SK-N-SH (cell line): Measurements from ENCODE around the gene ALAS1. TPM values are rescaled to one million over a fixed set of nuclear protein-coding genes. Genes with fewer than 3 reads are reported as not detected.

ENCODE experiments used
- CTCF ChIA-PET: fragments of 300-600, 350-600 bp; formaldehyde crosslinking; extraction: SDS; loops from one replicate; lab custom pipeline; 2021; lab: Yijun Ruan, JAX
- POLR2A ChIA-PET: fragments of 350-600 bp; sonication (Branson Sonifier 250); formaldehyde crosslinking; extraction: SDS; loops from one replicate; lab custom pipeline; 2020; ENCODE audit warnings: antibody characterized with exemption, inconsistent platforms; lab: Yijun Ruan, JAX
- DNase-seq: peaks from one replicate; pipeline ENCODE4 v3.0.0; 2012
- H2AFZ ChIP-seq: fragments of 200-600 bp; sonication (generic); 2 replicates; pipeline ENCODE4 v1.8.1; 2016; ENCODE audit warnings: antibody characterized with exemption, mild to moderate bottlenecking, low read depth
- H3F3A ChIP-seq: fragments of 200-600 bp; sonication (generic); replicated peaks from 2 replicates; pipeline ENCODE3; 2016; ENCODE audit warnings: antibody characterized with exemption, mild to moderate bottlenecking; ENCODE audit not compliant: insufficient read depth
- H3K27ac ChIP-seq, 2 experiments: fragments of 200-500 bp in 1 of 2; fragments of 200-600 bp in 1 of 2; sonication (Bioruptor generic) in 1 of 2; sonication (generic), shearing (Covaris generic) in 1 of 2; 2 replicates each; pipeline versions ENCODE4 v1.5.1 to v1.6.1; 2014 to 2016; ENCODE audit warnings: low read depth in 2 of 2, inconsistent platforms in 1 of 2, low read length in 1 of 2, mild to moderate bottlenecking in 1 of 2, mixed read lengths in 1 of 2
- H3K27me3 ChIP-seq: fragments of 200-600 bp; sonication (generic), shearing (Covaris generic); 2 replicates; pipeline ENCODE4 v1.6.1; 2016; ENCODE audit warnings: mixed run types; ENCODE audit not compliant: insufficient read depth
- H3K36me3 ChIP-seq, 2 experiments: fragments of 200-500 bp in 1 of 2; fragments of 200-600 bp in 1 of 2; sonication (Bioruptor generic) in 1 of 2; sonication (generic) in 1 of 2; replicated peaks in 1 of 2; 2 replicates each; pipeline versions ENCODE3 to v1.5.1; 2014 to 2016; ENCODE audit warnings: low read length in 1 of 2, mild to moderate bottlenecking in 1 of 2; ENCODE audit not compliant: insufficient read depth in 2 of 2, control insufficient read depth in 1 of 2
- H3K4me1 ChIP-seq, 2 experiments: fragments of 200-500 bp in 1 of 2; fragments of 200-600 bp in 1 of 2; sonication (Bioruptor generic) in 1 of 2; sonication (generic), shearing (Covaris generic) in 1 of 2; 2 replicates each; pipeline versions ENCODE4 v1.5.1 to v1.6.1; 2014 to 2016; ENCODE audit warnings: low read depth in 1 of 2, low read length in 1 of 2, mixed run types in 1 of 2; ENCODE audit not compliant: insufficient read depth in 2 of 2, control insufficient read depth in 1 of 2
- H3K4me2 ChIP-seq: fragments of 200-600 bp; sonication (generic), shearing (Covaris generic); 2 replicates; pipeline ENCODE4 v1.6.1; 2017; ENCODE audit warnings: mixed run types
- H3K4me3 ChIP-seq, 2 experiments: fragments of 200-500 bp in 1 of 2; fragments of 200-600 bp in 1 of 2; sonication (Bioruptor generic) in 1 of 2; sonication (generic), shearing (Covaris generic) in 1 of 2; 2 replicates each; pipeline versions ENCODE4 v1.5.1 to v1.8.1; 2014 to 2016; ENCODE audit warnings: low read depth in 2 of 2, inconsistent platforms in 1 of 2, low read length in 1 of 2, mild to moderate bottlenecking in 1 of 2, mixed read lengths in 1 of 2, moderate library complexity in 1 of 2
- H3K79me2 ChIP-seq: fragments of 200-600 bp; sonication (generic); 2 replicates; pipeline ENCODE4 v1.8.1; 2017; ENCODE audit warnings: mild to moderate bottlenecking; ENCODE audit not compliant: insufficient read depth
- H3K9ac ChIP-seq: fragments of 200-600 bp; sonication (generic); 2 replicates; pipeline ENCODE4 v1.6.1; 2017; ENCODE audit warnings: mixed run types
- H3K9me2 ChIP-seq: fragments of 200-600 bp; sonication (generic); 2 replicates; pipeline ENCODE4 v1.6.1; 2017; ENCODE audit warnings: mixed run types
- H3K9me3 ChIP-seq: fragments of 200-600 bp; sonication (generic); 2 replicates; pipeline ENCODE4 v1.6.1; 2017; ENCODE audit warnings: mixed run types, mild to moderate bottlenecking, moderate library complexity
- H4K20me1 ChIP-seq: fragments of 200-600 bp; sonication (generic); 2 replicates; pipeline ENCODE4 v1.6.1; 2017; ENCODE audit warnings: mild to moderate bottlenecking, mixed run types; ENCODE audit not compliant: insufficient read depth
- CTCF ChIP-seq: fragments of 200-600 bp; sonication (generic); IDR thresholded peaks from 2 replicates; pipeline ENCODE4 v1.6.1; 2017; ENCODE audit warnings: antibody characterized with exemption, mild to moderate bottlenecking, moderate library complexity
- EP300 ChIP-seq, 2 experiments: IDR thresholded peaks; 2 replicates each; pipeline versions ENCODE4 v1.4.0 to v1.6.1; 2012; ENCODE audit warnings: borderline replicate concordance in 1 of 2, low read depth in 1 of 2, low read length in 1 of 2
- FOSL2 ChIP-seq: IDR thresholded peaks from 2 replicates; pipeline ENCODE4 v1.4.0; 2012; ENCODE audit warnings: low read depth, mild to moderate bottlenecking, moderate library complexity, borderline replicate concordance
- MEF2A ChIP-seq: IDR thresholded peaks from 2 replicates; pipeline ENCODE4 v1.4.0; 2012; ENCODE audit warnings: low read depth, borderline replicate concordance
- MXI1 ChIP-seq: IDR thresholded peaks from 2 replicates; pipeline ENCODE4 v1.6.1; 2012; ENCODE audit warnings: mild to moderate bottlenecking, low read depth, low read length, improper control_type of control experiment
- NFIC ChIP-seq: IDR thresholded peaks from 2 replicates; pipeline ENCODE4 v1.4.0; 2012; ENCODE audit warnings: borderline replicate concordance
- RAD21 ChIP-seq: IDR thresholded peaks from 2 replicates; pipeline ENCODE4 v1.6.1; 2012; ENCODE audit warnings: mild to moderate bottlenecking, low read length
- TAF1 ChIP-seq: IDR thresholded peaks from 2 replicates; pipeline ENCODE4 v1.6.1; 2012; ENCODE audit warnings: low read depth, mild to moderate bottlenecking, low read length, moderate library complexity, borderline replicate concordance
- TCF12 ChIP-seq: IDR thresholded peaks from 2 replicates; pipeline ENCODE4 v1.4.0; 2012
- YY1 ChIP-seq: IDR thresholded peaks from 2 replicates; pipeline ENCODE4 v1.4.0; 2012; ENCODE audit warnings: low read depth, mild to moderate bottlenecking
- WGBS: methylation state at CpG from one replicate; pipeline ENCODE4 v1.1.6; 2017; ENCODE audit warnings: low lambda C conversion rate; 5-methylcytosine and 5-hydroxymethylcytosine counted together
- polyA plus RNA-seq, 3 experiments: library from polyadenylated mRNA; depleted of rRNA; stranded (reverse); fragments of >200 nt; gene quantifications; 2 replicates each; pipeline ENCODE4 v1.2.3, GENCODE V29; 2012
- TF ChIP-seq, protein P1 (sequence below): IDR thresholded peaks from 2 replicates; pipeline ENCODE4 v1.4.0; 2012; ENCODE audit warnings: low read depth, borderline replicate concordance

ALAS1 gene
- polyA plus RNA-seq, 1 of the 3 experiments (the other 2 are of a cell fraction): 47.9 TPM

- Histone ChIP-seq H3K9ac (no peak overlapping the region), H3K27ac (no peak overlapping the region), H3K4me1 (no peaks in the 10 kb centered on the region), H4K20me1 (no peaks in the 10 kb centered on the region), H2AFZ (no peak overlapping the region), H3K27me3 (no peaks in the 10 kb centered on the region), H3K9me3 (no peaks in the 10 kb centered on the region), H3K9me2 (no peaks in the 10 kb centered on the region), H3K36me3 (peaks cover 73 to 89% of the 10 kb centered on the region in 2 experiments), H3F3A (no peaks in the 10 kb centered on the region), H3K79me2 (peaks cover 18% of the 10 kb centered on the region), H3K4me3 (no peak overlapping the region), H3K4me2 (no peak overlapping the region)
- ChIA-PET POLR2A (interaction anchor here (0.6 kb wide), 1 partner anchor 46 kb away, joined by 10 read pairs; no protein-coding TSS in a partner anchor), CTCF (interaction anchor here (1.5 to 4.2 kb wide), 3 partner anchors 16 to 50 kb away, joined by 3 to 23 read pairs (median 3); no protein-coding TSS in a partner anchor)
- TF ChIP-seq NFIC: no peak
- TF ChIP-seq TCF12: no peak
- TF ChIP-seq MEF2A: no peak
- TF ChIP-seq MXI1: no peak
- TF ChIP-seq FOSL2: no peak
- no peak for TF ChIP-seq CTCF
- TF ChIP-seq, protein P1, sequence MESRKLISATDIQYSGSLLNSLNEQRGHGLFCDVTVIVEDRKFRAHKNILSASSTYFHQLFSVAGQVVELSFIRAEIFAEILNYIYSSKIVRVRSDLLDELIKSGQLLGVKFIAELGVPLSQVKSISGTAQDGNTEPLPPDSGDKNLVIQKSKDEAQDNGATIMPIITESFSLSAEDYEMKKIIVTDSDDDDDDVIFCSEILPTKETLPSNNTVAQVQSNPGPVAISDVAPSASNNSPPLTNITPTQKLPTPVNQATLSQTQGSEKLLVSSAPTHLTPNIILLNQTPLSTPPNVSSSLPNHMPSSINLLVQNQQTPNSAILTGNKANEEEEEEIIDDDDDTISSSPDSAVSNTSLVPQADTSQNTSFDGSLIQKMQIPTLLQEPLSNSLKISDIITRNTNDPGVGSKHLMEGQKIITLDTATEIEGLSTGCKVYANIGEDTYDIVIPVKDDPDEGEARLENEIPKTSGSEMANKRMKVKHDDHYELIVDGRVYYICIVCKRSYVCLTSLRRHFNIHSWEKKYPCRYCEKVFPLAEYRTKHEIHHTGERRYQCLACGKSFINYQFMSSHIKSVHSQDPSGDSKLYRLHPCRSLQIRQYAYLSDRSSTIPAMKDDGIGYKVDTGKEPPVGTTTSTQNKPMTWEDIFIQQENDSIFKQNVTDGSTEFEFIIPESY: no peak
- no peak for DNase-seq
- 88% methylated on average over 10 of the region's 10 CpGs for WGBS
These were observed 6.5 kb downstream of the ALAS1 start for GRCh38 chr3:52204337-52205073.

DNA sequence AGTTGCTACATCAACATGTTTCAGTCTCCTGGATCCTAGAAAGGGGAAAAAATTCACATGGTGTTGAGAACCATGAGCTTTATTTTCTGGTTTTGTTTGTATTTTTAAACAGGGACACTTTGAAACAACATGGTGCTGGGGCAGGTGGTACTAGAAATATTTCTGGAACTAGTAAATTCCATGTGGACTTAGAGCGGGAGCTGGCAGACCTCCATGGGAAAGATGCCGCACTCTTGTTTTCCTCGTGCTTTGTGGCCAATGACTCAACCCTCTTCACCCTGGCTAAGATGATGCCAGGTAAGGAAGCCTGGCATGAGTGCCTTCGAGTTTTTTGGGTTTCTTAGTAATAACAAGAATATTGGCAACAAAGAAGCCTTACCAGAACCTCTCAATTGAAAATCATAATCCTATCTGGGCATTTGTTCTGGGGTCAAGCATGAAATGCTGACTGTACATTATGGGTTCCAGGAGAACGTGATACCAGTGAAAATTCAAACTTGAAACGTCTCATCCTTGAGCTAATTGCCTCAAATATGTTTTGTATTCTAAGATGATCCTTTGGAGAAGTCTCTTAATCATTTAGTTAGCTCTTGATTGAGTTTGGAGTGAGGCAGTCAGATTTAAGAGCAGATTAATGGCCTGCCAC is 7.9 kb downstream of the ALAS1 start:
- TF ChIP-seq TAF1 (no peak), YY1 (no peak), EP300 (IDR thresholded peaks at IDR 0.05; ENCODE audit: borderline replicate concordance in 1 of 2, low read depth in 1 of 2, low read length in 1 of 2) (no peak), RAD21 (no peak)
- POLR2A ChIA-PET: no interaction called here
- Histone ChIP-seq H3K4me1 (no peaks in the 10 kb centered on the region), H3K27me3 (no peaks in the 10 kb centered on the region), H3K79me2 (peaks cover 6% of the 10 kb centered on the region), H3K4me3 (no peak overlapping the region), H3K9me2 (no peaks in the 10 kb centered on the region), H3K9me3 (no peaks in the 10 kb centered on the region), H3K4me2 (no peak overlapping the region), H3K36me3 (peaks cover 82 to 88% of the 10 kb centered on the region in 2 experiments), H2AFZ (no peak overlapping the region), H3K27ac (no peak overlapping the region), H3F3A (no peaks in the 10 kb centered on the region), H4K20me1 (no peaks in the 10 kb centered on the region), H3K9ac (no peak overlapping the region)
- CTCF ChIA-PET: interaction anchor here (1.2 to 4.2 kb wide), 3 partner anchors 15 to 69 kb away, joined by 3 to 23 read pairs (median 3); no protein-coding TSS in a partner anchor
- no peak for DNase-seq
- 85% methylated on average over 6 of the region's 6 CpGs for WGBS
